Nucleus accumbens (tissue), 56 donors: Measurements from ENCODE around the gene COL4A2.

Experiments used
- DNase-seq, 56 donors: peaks; one replicate each; lab custom pipeline; 2025; lab: John Stamatoyannopoulos, UW

The COL4A2 gene

GRCh38 chr13:110289174-110289573 is 17.9 kb upstream of the COL4A2 start:
- DNase-seq = no peak

GRCh38 chr13:110289661-110290060 is 17.4 kb upstream of the COL4A2 start:
- no peak for DNase-seq

- DNase-seq = no peak
Observed at GRCh38 chr13:110290153-110290552, 16.9 kb upstream of the COL4A2 start.

GRCh38 chr13:110290826-110291225 is 16.3 kb upstream of the COL4A2 start:
- DNase-seq = no peak

GRCh38 chr13:110291286-110291685 is 15.8 kb upstream of the COL4A2 start:
- no peak for DNase-seq

- no peak for DNase-seq
Observed at GRCh38 chr13:110293037-110293436, 14.0 kb upstream of the COL4A2 start.

GRCh38 chr13:110293649-110294048 is 13.4 kb upstream of the COL4A2 start:
- no peak for DNase-seq

GRCh38 chr13:110294146-110294545 is 12.9 kb upstream of the COL4A2 start:
- DNase-seq = no peak

GRCh38 chr13:110294622-110295021 is 12.5 kb upstream of the COL4A2 start:
- no peak for DNase-seq

- DNase-seq = no peak
Observed at GRCh38 chr13:110297011-110297410, 10.1 kb upstream of the COL4A2 start.

GRCh38 chr13:110297766-110298504 is 9.1 kb upstream of the COL4A2 start:
- no peak for DNase-seq

GRCh38 chr13:110298505-110299282 is 8.4 kb upstream of the COL4A2 start:
- no peak for DNase-seq

- DNase-seq = no peak
Observed at GRCh38 chr13:110299283-110299840, 7.7 kb upstream of the COL4A2 start.

- DNase-seq = no peak
Observed at GRCh38 chr13:110300090-110300815, 6.8 kb upstream of the COL4A2 start.

GRCh38 chr13:110301083-110301482 is 6.0 kb upstream of the COL4A2 start:
- DNase-seq = no peak

- DNase-seq = no peak
Observed at GRCh38 chr13:110301606-110302553, 5.2 kb upstream of the COL4A2 start.

GRCh38 chr13:110302997-110303396 is 4.1 kb upstream of the COL4A2 start:
- DNase-seq = no peak

GRCh38 chr13:110303644-110304043 is 3.4 kb upstream of the COL4A2 start:
- DNase-seq = no peak

GRCh38 chr13:110304256-110304655 is 2.8 kb upstream of the COL4A2 start:
- DNase-seq = no peak

GRCh38 chr13:110305001-110305400 is 2.1 kb upstream of the COL4A2 start:
- DNase-seq = no peak
